H1 (cell line): Measurements from ENCODE around the gene LAYN.

ENCODE experiments used
- BCL11A ChIP-seq, 2 experiments: IDR thresholded peaks; one replicate each; pipeline ENCODE4 v1.6.1; 2011; ENCODE audit warnings: low read depth in 2 of 2, low read length in 2 of 2, mild to moderate bottlenecking in 2 of 2
- EP300 ChIP-seq, 2 experiments: IDR thresholded peaks; 1 replicate in 1 of 2; 2 replicates in 1 of 2; pipeline ENCODE4 v1.6.1; 2011 to 2012; ENCODE audit warnings: low read depth in 2 of 2, low read length in 2 of 2, mild to moderate bottlenecking in 2 of 2, borderline replicate concordance in 1 of 2, inconsistent platforms in 1 of 2, moderate library complexity in 1 of 2
- PHF8 ChIP-seq: fragments of 200-600 bp; sonication (generic); conservative IDR thresholded peaks from 2 replicates; pipeline ENCODE4 v1.7.1; 2012; ENCODE audit warnings: low read depth, mild to moderate bottlenecking, inconsistent platforms, low read length, moderate library complexity
- POLR2A ChIP-seq, 2 experiments: IDR thresholded peaks; 1 replicate in 1 of 2; 2 replicates in 1 of 2; pipeline ENCODE4 v1.6.1; 2011; ENCODE audit warnings: low read depth in 2 of 2, low read length in 2 of 2, mild to moderate bottlenecking in 2 of 2; ENCODE audit errors: control extremely low read depth in 1 of 2
- SIRT6 ChIP-seq: IDR thresholded peaks from one replicate; pipeline ENCODE4 v1.7.1; 2012; ENCODE audit warnings: low read length, inconsistent platforms
- TF ChIP-seq, protein P1 (sequence below): IDR thresholded peaks from 2 replicates; pipeline ENCODE4 v1.6.1; 2012; ENCODE audit warnings: inconsistent platforms
- TF ChIP-seq, protein P2 (sequence below), 3 experiments: IDR thresholded peaks; 1 replicate in 2 of 3; 2 replicates in 1 of 3; pipeline versions ENCODE4 v1.5.1 to v1.6.1; 2011; ENCODE audit warnings: low read length in 3 of 3, mild to moderate bottlenecking in 3 of 3, inconsistent platforms in 2 of 3, low read depth in 1 of 3, moderate library complexity in 1 of 3; ENCODE audit not compliant: insufficient read depth in 1 of 3; ENCODE audit errors: control extremely low read depth in 1 of 3
- TF ChIP-seq, protein P3 (sequence below): IDR thresholded peaks from 2 replicates; pipeline ENCODE4 v1.6.1; 2011; ENCODE audit warnings: low read length, improper control_type of control experiment

DNA sequence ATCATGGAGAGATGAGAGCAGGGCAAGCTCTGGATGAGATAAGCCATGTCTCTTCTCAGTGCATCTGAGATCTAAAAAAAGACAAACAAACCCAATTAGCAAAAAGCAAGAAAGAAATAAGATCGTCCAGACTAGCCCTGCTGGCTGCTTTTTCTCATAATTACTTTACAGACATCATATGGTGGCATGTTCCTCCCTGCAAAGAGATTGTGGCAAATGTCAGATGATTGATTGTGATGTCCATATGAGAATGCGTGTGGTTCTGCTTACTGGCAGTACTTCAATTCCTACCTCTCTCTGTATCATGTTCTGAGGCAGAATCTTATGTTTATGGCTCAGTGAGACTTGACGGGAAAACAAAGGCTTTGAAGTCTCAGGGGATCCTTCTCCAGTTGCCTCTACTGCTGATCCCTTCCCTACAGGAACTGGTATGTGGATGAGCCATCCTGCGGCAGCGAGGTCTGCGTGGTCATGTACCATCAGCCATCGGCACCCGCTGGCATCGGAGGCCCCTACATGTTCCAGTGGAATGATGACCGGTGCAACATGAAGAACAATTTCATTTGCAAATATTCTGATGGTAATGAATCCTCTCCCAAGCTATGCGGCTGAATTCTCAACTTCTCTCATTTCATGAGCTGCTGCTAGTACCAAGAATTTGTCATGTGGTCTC lies 8.8 kb downstream of the LAYN start:
- TF ChIP-seq POLR2A (IDR thresholded peaks at IDR 0.05; ENCODE audit: control extremely low read depth in 1 of 2, low read depth in 2 of 2, low read length in 2 of 2) = no peak
- TF ChIP-seq, protein P1, sequence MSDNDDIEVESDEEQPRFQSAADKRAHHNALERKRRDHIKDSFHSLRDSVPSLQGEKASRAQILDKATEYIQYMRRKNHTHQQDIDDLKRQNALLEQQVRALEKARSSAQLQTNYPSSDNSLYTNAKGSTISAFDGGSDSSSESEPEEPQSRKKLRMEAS = no peak
- no peak for TF ChIP-seq PHF8
- TF ChIP-seq, protein P2, sequence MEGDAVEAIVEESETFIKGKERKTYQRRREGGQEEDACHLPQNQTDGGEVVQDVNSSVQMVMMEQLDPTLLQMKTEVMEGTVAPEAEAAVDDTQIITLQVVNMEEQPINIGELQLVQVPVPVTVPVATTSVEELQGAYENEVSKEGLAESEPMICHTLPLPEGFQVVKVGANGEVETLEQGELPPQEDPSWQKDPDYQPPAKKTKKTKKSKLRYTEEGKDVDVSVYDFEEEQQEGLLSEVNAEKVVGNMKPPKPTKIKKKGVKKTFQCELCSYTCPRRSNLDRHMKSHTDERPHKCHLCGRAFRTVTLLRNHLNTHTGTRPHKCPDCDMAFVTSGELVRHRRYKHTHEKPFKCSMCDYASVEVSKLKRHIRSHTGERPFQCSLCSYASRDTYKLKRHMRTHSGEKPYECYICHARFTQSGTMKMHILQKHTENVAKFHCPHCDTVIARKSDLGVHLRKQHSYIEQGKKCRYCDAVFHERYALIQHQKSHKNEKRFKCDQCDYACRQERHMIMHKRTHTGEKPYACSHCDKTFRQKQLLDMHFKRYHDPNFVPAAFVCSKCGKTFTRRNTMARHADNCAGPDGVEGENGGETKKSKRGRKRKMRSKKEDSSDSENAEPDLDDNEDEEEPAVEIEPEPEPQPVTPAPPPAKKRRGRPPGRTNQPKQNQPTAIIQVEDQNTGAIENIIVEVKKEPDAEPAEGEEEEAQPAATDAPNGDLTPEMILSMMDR (IDR thresholded peaks at IDR 0.05; ENCODE audit: control extremely low read depth in 1 of 3, insufficient read depth in 1 of 3, low read depth in 1 of 3, low read length in 3 of 3) = no peak
- no peak for TF ChIP-seq EP300 (IDR thresholded peaks at IDR 0.05; ENCODE audit: borderline replicate concordance in 1 of 2, low read depth in 2 of 2, low read length in 2 of 2)
- TF ChIP-seq, protein P3, sequence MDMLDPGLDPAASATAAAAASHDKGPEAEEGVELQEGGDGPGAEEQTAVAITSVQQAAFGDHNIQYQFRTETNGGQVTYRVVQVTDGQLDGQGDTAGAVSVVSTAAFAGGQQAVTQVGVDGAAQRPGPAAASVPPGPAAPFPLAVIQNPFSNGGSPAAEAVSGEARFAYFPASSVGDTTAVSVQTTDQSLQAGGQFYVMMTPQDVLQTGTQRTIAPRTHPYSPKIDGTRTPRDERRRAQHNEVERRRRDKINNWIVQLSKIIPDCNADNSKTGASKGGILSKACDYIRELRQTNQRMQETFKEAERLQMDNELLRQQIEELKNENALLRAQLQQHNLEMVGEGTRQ = no peak
- no peak for TF ChIP-seq BCL11A (IDR thresholded peaks at IDR 0.05; ENCODE audit: low read depth in 2 of 2, low read length in 2 of 2)
- no peak for TF ChIP-seq SIRT6
